ENCODE results near the gene TSPAN16.

The TSPAN16 gene

GRCh38 chr19:11279505-11280236, 16.3 kb upstream of the TSPAN16 start:
- Histone ChIP-seq H3K27ac (ENCODE audit: insufficient read depth in 1 of 2, low read depth in 1 of 2, low read length in 2 of 2, poor library complexity in 1 of 2, severe bottlenecking in 2 of 2) (no peak overlapping the region), H3K9me3 (ENCODE audit: control extremely low read depth in 1 of 5, control insufficient read depth in 4 of 5, insufficient read depth in 2 of 5, low read depth in 1 of 5, low read length in 4 of 5) (peaks cover 0 to 9% (median 0%) of the 10 kb centered on the region in 5 experiments), H3K4me1 (ENCODE audit: control extremely low read depth in 1 of 4, control insufficient read depth in 4 of 4, insufficient read depth in 4 of 4, low read length in 3 of 4) (peaks cover 7 to 13% (median 11%) of the 10 kb centered on the region in 4 experiments), H3K36me3 (ENCODE audit: control insufficient read depth in 4 of 4, insufficient read depth in 4 of 4, low read length in 3 of 4) (no peaks in the 10 kb centered on the region), H3K27me3 (replicated peaks in 2 of 5; ENCODE audit: control insufficient read depth in 4 of 5, insufficient read depth in 5 of 5, low read length in 4 of 5) (peaks cover 0 to 49% (median 12%) of the 10 kb centered on the region in 5 experiments), H3K4me3 (ENCODE audit: control insufficient read depth in 1 of 7, extremely low read depth in 1 of 7, insufficient read depth in 4 of 7, low read depth in 2 of 7, low read length in 6 of 7) (peak overlapping the region in 1 of 7 experiments; percentile 49)
- 29% methylated on average over 2 of the region's 5 CpGs for WGBS (ENCODE audit: insufficient coverage)
- ChIA-PET POLR2A (no interaction called here), CTCF (interaction anchor here (1.0 kb wide), 2 partner anchors 10 to 14 kb away, joined by 3 read pairs; no protein-coding TSS in a partner anchor)
- DNase-seq = peak; percentile 89 to 94 (median 94)

- WGBS (ENCODE audit: insufficient coverage) = 91% methylated on average over 9 of the region's 11 CpGs
- Histone ChIP-seq H3K27ac (ENCODE audit: insufficient read depth in 1 of 2, low read depth in 1 of 2, low read length in 2 of 2, poor library complexity in 1 of 2, severe bottlenecking in 2 of 2) (no peak overlapping the region), H3K9me3 (ENCODE audit: control extremely low read depth in 1 of 5, control insufficient read depth in 4 of 5, insufficient read depth in 2 of 5, low read depth in 1 of 5, low read length in 4 of 5) (peaks cover 0 to 9% (median 0%) of the 10 kb centered on the region in 5 experiments), H3K36me3 (ENCODE audit: control insufficient read depth in 4 of 4, insufficient read depth in 4 of 4, low read length in 3 of 4) (no peaks in the 10 kb centered on the region), H3K4me3 (ENCODE audit: control insufficient read depth in 1 of 7, extremely low read depth in 1 of 7, insufficient read depth in 4 of 7, low read depth in 2 of 7, low read length in 6 of 7) (no peak overlapping the region), H3K27me3 (replicated peaks in 2 of 5; ENCODE audit: control insufficient read depth in 4 of 5, insufficient read depth in 5 of 5, low read length in 4 of 5) (peaks cover 0 to 39% (median 12%) of the 10 kb centered on the region in 5 experiments), H3K4me1 (ENCODE audit: control extremely low read depth in 1 of 4, control insufficient read depth in 4 of 4, insufficient read depth in 4 of 4, low read length in 3 of 4) (peaks cover 7 to 14% (median 11%) of the 10 kb centered on the region in 4 experiments)
- no peak for DNase-seq
- ChIA-PET CTCF (interaction anchor here (1.0 to 1.3 kb wide), 2 partner anchors 11 to 35 kb away, joined by 3 read pairs; no protein-coding TSS in a partner anchor), POLR2A (interaction anchor here (1.0 kb wide), 1 partner anchor 9 kb away, joined by 3 read pairs; no protein-coding TSS in a partner anchor)
Observed at GRCh38 chr19:11281356-11282049, 14.5 kb upstream of the TSPAN16 start.

GRCh38 chr19:11284515-11284914, 11.4 kb upstream of the TSPAN16 start:
- no peak overlapping the region for H3K4me3 ChIP-seq (ENCODE audit: control insufficient read depth in 1 of 7, extremely low read depth in 1 of 7, insufficient read depth in 4 of 7, low read depth in 2 of 7, low read length in 6 of 7)
- WGBS (ENCODE audit: insufficient coverage) = 93% methylated on average over 5 of the region's 6 CpGs

GRCh38 chr19:11286312-11286974, 9.5 kb upstream of the TSPAN16 start:
- WGBS (ENCODE audit: insufficient coverage) = 37% methylated on average over 5 of the region's 6 CpGs
- Histone ChIP-seq H3K4me1 (ENCODE audit: control extremely low read depth in 1 of 4, control insufficient read depth in 4 of 4, insufficient read depth in 4 of 4, low read length in 3 of 4) (peaks cover 0 to 3% (median 1%) of the 10 kb centered on the region in 4 experiments), H3K4me3 (ENCODE audit: control insufficient read depth in 1 of 7, extremely low read depth in 1 of 7, insufficient read depth in 4 of 7, low read depth in 2 of 7, low read length in 6 of 7) (no peak overlapping the region), H3K36me3 (ENCODE audit: control insufficient read depth in 4 of 4, insufficient read depth in 4 of 4, low read length in 3 of 4) (no peaks in the 10 kb centered on the region), H3K9me3 (ENCODE audit: control extremely low read depth in 1 of 5, control insufficient read depth in 4 of 5, insufficient read depth in 2 of 5, low read depth in 1 of 5, low read length in 4 of 5) (no peaks in the 10 kb centered on the region), H3K27ac (ENCODE audit: insufficient read depth in 1 of 2, low read depth in 1 of 2, low read length in 2 of 2, poor library complexity in 1 of 2, severe bottlenecking in 2 of 2) (no peak overlapping the region), H3K27me3 (replicated peaks in 2 of 5; ENCODE audit: control insufficient read depth in 4 of 5, insufficient read depth in 5 of 5, low read length in 4 of 5) (peaks cover 0 to 26% (median 7%) of the 10 kb centered on the region in 5 experiments)
- CTCF ChIA-PET = interaction anchor here (0.6 to 4.5 kb wide), 11 partner anchors 12 to 196 kb away, joined by 3 to 27 read pairs (median 4); partner anchors contain the start of genes CCDC159 and TMEM205
- POLR2A ChIA-PET = interaction anchor here (0.7 kb wide), 1 partner anchor 83 kb away, joined by 6 read pairs; no protein-coding TSS in a partner anchor
- DNase-seq = peak in 2 of 3 donors; percentile 37 to 40

More at GRCh38 chr19:11284515-11284914, 11.4 kb upstream of the TSPAN16 start:
- Histone ChIP-seq H3K27ac (ENCODE audit: insufficient read depth in 1 of 2, low read depth in 1 of 2, low read length in 2 of 2, poor library complexity in 1 of 2, severe bottlenecking in 2 of 2) (no peak overlapping the region), H3K4me1 (ENCODE audit: control extremely low read depth in 1 of 4, control insufficient read depth in 4 of 4, insufficient read depth in 4 of 4, low read length in 3 of 4) (peaks cover 4 to 14% (median 6%) of the 10 kb centered on the region in 4 experiments), H3K36me3 (ENCODE audit: control insufficient read depth in 4 of 4, insufficient read depth in 4 of 4, low read length in 3 of 4) (no peaks in the 10 kb centered on the region), H3K9me3 (ENCODE audit: control extremely low read depth in 1 of 5, control insufficient read depth in 4 of 5, insufficient read depth in 2 of 5, low read depth in 1 of 5, low read length in 4 of 5) (peaks cover 0 to under 1% (median 0%) of the 10 kb centered on the region in 5 experiments), H3K27me3 (replicated peaks in 2 of 5; ENCODE audit: control insufficient read depth in 4 of 5, insufficient read depth in 5 of 5, low read length in 4 of 5) (peaks cover 0 to 28% (median 10%) of the 10 kb centered on the region in 5 experiments)
- ChIA-PET CTCF (interaction anchor here (0.6 to 4.5 kb wide), 2 partner anchors 34 to 42 kb away, joined by 4 to 27 read pairs; no protein-coding TSS in a partner anchor), POLR2A (no interaction called here)
- DNase-seq = no peak

GRCh38 chr19:11288349-11288748, 7.6 kb upstream of the TSPAN16 start:
- Histone ChIP-seq H3K27ac (ENCODE audit: insufficient read depth in 1 of 2, low read depth in 1 of 2, low read length in 2 of 2, poor library complexity in 1 of 2, severe bottlenecking in 2 of 2) (no peak overlapping the region), H3K9me3 (ENCODE audit: control extremely low read depth in 1 of 5, control insufficient read depth in 4 of 5, insufficient read depth in 2 of 5, low read depth in 1 of 5, low read length in 4 of 5) (no peaks in the 10 kb centered on the region), H3K4me1 (ENCODE audit: control extremely low read depth in 1 of 4, control insufficient read depth in 4 of 4, insufficient read depth in 4 of 4, low read length in 3 of 4) (peaks cover 0 to 5% (median 3%) of the 10 kb centered on the region in 4 experiments), H3K4me3 (ENCODE audit: control insufficient read depth in 1 of 7, extremely low read depth in 1 of 7, insufficient read depth in 4 of 7, low read depth in 2 of 7, low read length in 6 of 7) (no peak overlapping the region), H3K36me3 (ENCODE audit: control insufficient read depth in 4 of 4, insufficient read depth in 4 of 4, low read length in 3 of 4) (no peaks in the 10 kb centered on the region), H3K27me3 (replicated peaks in 2 of 5; ENCODE audit: control insufficient read depth in 4 of 5, insufficient read depth in 5 of 5, low read length in 4 of 5) (peaks cover 0 to 13% (median 3%) of the 10 kb centered on the region in 5 experiments)
- POLR2A ChIA-PET = no interaction called here
- DNase-seq = peak; percentile 45 to 61 (median 51)
- CTCF ChIA-PET = interaction anchor here (1.0 to 4.5 kb wide), 5 partner anchors 46 to 166 kb away, joined by 4 to 27 read pairs (median 4); no protein-coding TSS in a partner anchor
- WGBS (ENCODE audit: insufficient coverage) = 81% methylated on average over 4 of the region's 7 CpGs

- POLR2A ChIA-PET = interaction anchor here (1.1 kb wide), 1 partner anchor 9 kb away, joined by 3 read pairs; no protein-coding TSS in a partner anchor
- H3K4me1 ChIP-seq (ENCODE audit: control extremely low read depth in 1 of 4, control insufficient read depth in 4 of 4, insufficient read depth in 4 of 4, low read length in 3 of 4) = peaks cover 0 to 16% (median 12%) of the 10 kb centered on the region in 4 experiments
- H3K36me3 ChIP-seq (ENCODE audit: control insufficient read depth in 4 of 4, insufficient read depth in 4 of 4, low read length in 3 of 4) = no peaks in the 10 kb centered on the region
- CTCF ChIA-PET = interaction anchor here (0.7 to 4.0 kb wide), 11 partner anchors 13 to 192 kb away, joined by 3 to 18 read pairs (median 3); no protein-coding TSS in a partner anchor
- no peak overlapping the region for H3K27ac ChIP-seq (ENCODE audit: insufficient read depth in 1 of 2, low read depth in 1 of 2, low read length in 2 of 2, poor library complexity in 1 of 2, severe bottlenecking in 2 of 2)
- no peak overlapping the region for H3K4me3 ChIP-seq (ENCODE audit: control insufficient read depth in 1 of 7, extremely low read depth in 1 of 7, insufficient read depth in 4 of 7, low read depth in 2 of 7, low read length in 6 of 7)
- peaks cover 0 to 8% (median 0%) of the 10 kb centered on the region in 5 experiments for H3K27me3 ChIP-seq (replicated peaks in 2 of 5; ENCODE audit: control insufficient read depth in 4 of 5, insufficient read depth in 5 of 5, low read length in 4 of 5)
- no peaks in the 10 kb centered on the region for H3K9me3 ChIP-seq (ENCODE audit: control extremely low read depth in 1 of 5, control insufficient read depth in 4 of 5, insufficient read depth in 2 of 5, low read depth in 1 of 5, low read length in 4 of 5)
- WGBS (ENCODE audit: insufficient coverage) = 90% methylated on average over 2 of the region's 4 CpGs
- DNase-seq = no peak
Observed at GRCh38 chr19:11290256-11290655, 5.7 kb upstream of the TSPAN16 start.
